ENCODE results near the gene TMA7B. TPM values are rescaled to one million over a fixed set of nuclear protein-coding genes. Genes with fewer than 3 reads are reported as not detected.
A peak's percentile ranks its signal among the peaks of the same experiment; 100 is the strongest.

Gene TMA7B
- total RNA-seq, 3 donors from 2014 or later (not counting 1 experiment from before 2014, with no cell fraction given), result 2.6 to 8.7 (median 6.7) TPM

- DNase-seq, result no peak
- intact Hi-C loops (cut with micrococcal nuclease), result no loop called here
- no peaks in the 10 kb centered on the region for H3K27me3 ChIP-seq (ENCODE audit: control insufficient read depth, insufficient read depth, low read length)
- 88% methylated on average over 2 of the region's 2 CpGs for WGBS (ENCODE audit: insufficient coverage)
- H3K9me3 Mint-ChIP-seq, result peaks cover 2 to 5% of the 10 kb centered on the region in 2 donors
- H3K36me3 Mint-ChIP-seq, result no peaks in the 10 kb centered on the region
- peak overlapping the region; percentile 43 to 45 for H3K27ac Mint-ChIP-seq
- ATAC-seq, result no peak
- no peaks in the 10 kb centered on the region for H3K27me3 Mint-ChIP-seq (ENCODE audit: low read depth in 2 of 2)
- TF ChIP-seq, protein P1, sequence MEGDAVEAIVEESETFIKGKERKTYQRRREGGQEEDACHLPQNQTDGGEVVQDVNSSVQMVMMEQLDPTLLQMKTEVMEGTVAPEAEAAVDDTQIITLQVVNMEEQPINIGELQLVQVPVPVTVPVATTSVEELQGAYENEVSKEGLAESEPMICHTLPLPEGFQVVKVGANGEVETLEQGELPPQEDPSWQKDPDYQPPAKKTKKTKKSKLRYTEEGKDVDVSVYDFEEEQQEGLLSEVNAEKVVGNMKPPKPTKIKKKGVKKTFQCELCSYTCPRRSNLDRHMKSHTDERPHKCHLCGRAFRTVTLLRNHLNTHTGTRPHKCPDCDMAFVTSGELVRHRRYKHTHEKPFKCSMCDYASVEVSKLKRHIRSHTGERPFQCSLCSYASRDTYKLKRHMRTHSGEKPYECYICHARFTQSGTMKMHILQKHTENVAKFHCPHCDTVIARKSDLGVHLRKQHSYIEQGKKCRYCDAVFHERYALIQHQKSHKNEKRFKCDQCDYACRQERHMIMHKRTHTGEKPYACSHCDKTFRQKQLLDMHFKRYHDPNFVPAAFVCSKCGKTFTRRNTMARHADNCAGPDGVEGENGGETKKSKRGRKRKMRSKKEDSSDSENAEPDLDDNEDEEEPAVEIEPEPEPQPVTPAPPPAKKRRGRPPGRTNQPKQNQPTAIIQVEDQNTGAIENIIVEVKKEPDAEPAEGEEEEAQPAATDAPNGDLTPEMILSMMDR (IDR thresholded peaks at IDR 0.05), result no peak
- H3K4me3 ChIP-seq (ENCODE audit: low read length), result no peak overlapping the region
- peaks cover 83 to 85% of the 10 kb centered on the region in 2 donors for H3K4me1 Mint-ChIP-seq
- no peak overlapping the region for H3K27ac ChIP-seq (ENCODE audit: low read length)
- peaks cover 64% of the 10 kb centered on the region for H3K4me1 ChIP-seq (ENCODE audit: control insufficient read depth, insufficient read depth, low read length)
- H3K9me3 ChIP-seq (ENCODE audit: control insufficient read depth, insufficient read depth, low read length), result peaks cover 4% of the 10 kb centered on the region
- no peaks in the 10 kb centered on the region for H3K36me3 ChIP-seq (ENCODE audit: control insufficient read depth, insufficient read depth, low read length)
- peak overlapping the region; percentile 7 for H3K4me3 Mint-ChIP-seq
Measured at GRCh38 chr22:39913886-39914285, 46.3 kb upstream of the TMA7B start.

DNA sequence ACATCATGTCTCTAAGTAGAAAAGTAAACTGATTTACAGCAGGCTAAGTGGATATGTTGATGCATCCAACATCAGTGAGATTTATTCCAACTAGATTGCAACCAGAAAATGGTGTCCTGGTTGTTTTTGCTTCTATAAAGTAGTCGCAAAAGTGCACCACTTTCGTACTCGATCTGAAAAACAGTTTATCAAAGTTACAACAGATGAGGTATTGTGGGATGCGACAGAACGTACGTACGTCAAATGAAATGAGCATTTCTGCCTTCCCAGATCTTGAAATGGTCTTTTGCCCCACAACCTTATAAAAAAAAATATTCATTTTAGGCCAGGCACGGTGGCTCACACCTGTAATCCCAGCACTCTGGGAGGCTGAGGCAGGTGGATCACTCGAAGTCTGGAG is 45.6 kb upstream of the TMA7B start:
- intact Hi-C loops (cut with micrococcal nuclease), result no loop called here
- TF ChIP-seq, protein P1 (IDR thresholded peaks at IDR 0.05), result no peak
- WGBS (ENCODE audit: insufficient coverage), result 91% methylated on average over 9 of the region's 9 CpGs
- DNase-seq (peak in 1 of 2 donors; percentile 47), ATAC-seq (no peak)
- H3K4me3 Mint-ChIP-seq, result no peak overlapping the region
- peaks cover 80 to 82% of the 10 kb centered on the region in 2 donors for H3K4me1 Mint-ChIP-seq
- no peaks in the 10 kb centered on the region for H3K36me3 Mint-ChIP-seq
- H3K27ac ChIP-seq (ENCODE audit: low read length), result no peak overlapping the region
- no peak overlapping the region for H3K4me3 ChIP-seq (ENCODE audit: low read length)
- H3K9me3 ChIP-seq (ENCODE audit: control insufficient read depth, insufficient read depth, low read length), result peaks cover 4% of the 10 kb centered on the region
- H3K27me3 Mint-ChIP-seq (ENCODE audit: low read depth in 2 of 2), result no peaks in the 10 kb centered on the region
- H3K27me3 ChIP-seq (ENCODE audit: control insufficient read depth, insufficient read depth, low read length), result no peaks in the 10 kb centered on the region
- peak overlapping the region; percentile 43 to 45 for H3K27ac Mint-ChIP-seq
- peaks cover 66% of the 10 kb centered on the region for H3K4me1 ChIP-seq (ENCODE audit: control insufficient read depth, insufficient read depth, low read length)
- H3K36me3 ChIP-seq (ENCODE audit: control insufficient read depth, insufficient read depth, low read length), result no peaks in the 10 kb centered on the region
- peaks cover 2 to 5% of the 10 kb centered on the region in 2 donors for H3K9me3 Mint-ChIP-seq

GRCh38 chr22:39915295-39915726 is 44.9 kb upstream of the TMA7B start:
- no peaks in the 10 kb centered on the region for H3K36me3 Mint-ChIP-seq
- DNase-seq (peak in 1 of 2 donors; percentile 50), ATAC-seq (no peak)
- Histone ChIP-seq H3K4me1 (ENCODE audit: control insufficient read depth, insufficient read depth, low read length) (peaks cover 64% of the 10 kb centered on the region), H3K4me3 (ENCODE audit: low read length) (no peak overlapping the region), H3K27me3 (ENCODE audit: control insufficient read depth, insufficient read depth, low read length) (no peaks in the 10 kb centered on the region), H3K27ac (ENCODE audit: low read length) (peak overlapping the region; percentile 7), H3K9me3 (ENCODE audit: control insufficient read depth, insufficient read depth, low read length) (no peaks in the 10 kb centered on the region), H3K36me3 (ENCODE audit: control insufficient read depth, insufficient read depth, low read length) (no peaks in the 10 kb centered on the region)
- peak overlapping the region; percentile 54 for H3K4me3 Mint-ChIP-seq
- H3K27me3 Mint-ChIP-seq (ENCODE audit: low read depth in 2 of 2), result no peaks in the 10 kb centered on the region
- H3K27ac Mint-ChIP-seq, result peak overlapping the region; percentile 77 to 80
- WGBS (ENCODE audit: insufficient coverage), result 27% methylated on average over 3 of the region's 4 CpGs
- H3K9me3 Mint-ChIP-seq, result peaks cover 0 to under 1% of the 10 kb centered on the region in 2 donors
- TF ChIP-seq, protein P1 (IDR thresholded peaks at IDR 0.05), result no peak
- intact Hi-C loops (cut with micrococcal nuclease), result no loop called here
- peaks cover 80 to 82% of the 10 kb centered on the region in 2 donors for H3K4me1 Mint-ChIP-seq

DNA sequence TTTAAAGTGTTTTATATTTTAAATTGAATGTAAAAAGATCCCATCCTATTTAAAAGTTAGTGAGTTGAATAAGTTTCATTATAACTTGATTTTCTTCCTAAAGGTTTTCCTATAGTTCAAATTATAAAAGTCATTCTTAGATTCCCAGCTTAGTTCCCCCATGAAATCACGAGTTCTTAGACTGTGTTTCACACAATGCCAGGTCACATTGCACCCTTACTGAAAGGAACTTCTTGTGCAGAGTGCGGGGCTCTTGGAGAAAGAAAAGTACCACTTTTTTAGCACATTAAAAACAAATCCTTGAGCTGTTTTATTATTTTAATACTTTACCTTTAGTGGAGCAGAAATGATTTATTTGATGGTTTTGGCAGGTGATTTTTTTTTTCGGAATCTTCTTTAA is 43.7 kb upstream of the TMA7B start:
- TF ChIP-seq, protein P1 (IDR thresholded peaks at IDR 0.05), result no peak
- no peak overlapping the region for H3K27ac ChIP-seq (ENCODE audit: low read length)
- H3K27ac Mint-ChIP-seq, result peak overlapping the region; percentile 77 to 80

More for the DNA sequence above, 43.7 kb upstream of the TMA7B start:
- peaks cover 80 to 82% of the 10 kb centered on the region in 2 donors for H3K4me1 Mint-ChIP-seq
- Histone ChIP-seq H3K9me3 (ENCODE audit: control insufficient read depth, insufficient read depth, low read length) (no peaks in the 10 kb centered on the region), H3K27me3 (ENCODE audit: control insufficient read depth, insufficient read depth, low read length) (no peaks in the 10 kb centered on the region), H3K4me3 (ENCODE audit: low read length) (no peak overlapping the region), H3K36me3 (ENCODE audit: control insufficient read depth, insufficient read depth, low read length) (no peaks in the 10 kb centered on the region), H3K4me1 (ENCODE audit: control insufficient read depth, insufficient read depth, low read length) (peaks cover 62% of the 10 kb centered on the region)
- peak in 1 of 2 donors; percentile 35 for DNase-seq
- WGBS (ENCODE audit: insufficient coverage), result 53% methylated on average over 2 of the region's 3 CpGs
- no peak for ATAC-seq
- no peaks in the 10 kb centered on the region for H3K27me3 Mint-ChIP-seq (ENCODE audit: low read depth in 2 of 2)
- no peaks in the 10 kb centered on the region for H3K36me3 Mint-ChIP-seq
- peak overlapping the region; percentile 3 for H3K4me3 Mint-ChIP-seq
- no peaks in the 10 kb centered on the region for H3K9me3 Mint-ChIP-seq
- intact Hi-C loops (cut with micrococcal nuclease), result no loop called here

Data from natural killer cell (primary cell).